WI38 (cell line): ENCODE measurements around the gene CLMP.

ENCODE experiments used
- H3K4me3 ChIP-seq: 2 replicates; pipeline ENCODE4 v1.5.1; 2011; ENCODE audit warnings: low read depth, mild to moderate bottlenecking, control low read depth, low read length
- TF ChIP-seq, protein P1 (sequence below): IDR thresholded peaks from 2 replicates; pipeline ENCODE4 v1.5.1; 2012; ENCODE audit warnings: low read depth, mild to moderate bottlenecking, control low read depth, low read length

Gene CLMP

DNA sequence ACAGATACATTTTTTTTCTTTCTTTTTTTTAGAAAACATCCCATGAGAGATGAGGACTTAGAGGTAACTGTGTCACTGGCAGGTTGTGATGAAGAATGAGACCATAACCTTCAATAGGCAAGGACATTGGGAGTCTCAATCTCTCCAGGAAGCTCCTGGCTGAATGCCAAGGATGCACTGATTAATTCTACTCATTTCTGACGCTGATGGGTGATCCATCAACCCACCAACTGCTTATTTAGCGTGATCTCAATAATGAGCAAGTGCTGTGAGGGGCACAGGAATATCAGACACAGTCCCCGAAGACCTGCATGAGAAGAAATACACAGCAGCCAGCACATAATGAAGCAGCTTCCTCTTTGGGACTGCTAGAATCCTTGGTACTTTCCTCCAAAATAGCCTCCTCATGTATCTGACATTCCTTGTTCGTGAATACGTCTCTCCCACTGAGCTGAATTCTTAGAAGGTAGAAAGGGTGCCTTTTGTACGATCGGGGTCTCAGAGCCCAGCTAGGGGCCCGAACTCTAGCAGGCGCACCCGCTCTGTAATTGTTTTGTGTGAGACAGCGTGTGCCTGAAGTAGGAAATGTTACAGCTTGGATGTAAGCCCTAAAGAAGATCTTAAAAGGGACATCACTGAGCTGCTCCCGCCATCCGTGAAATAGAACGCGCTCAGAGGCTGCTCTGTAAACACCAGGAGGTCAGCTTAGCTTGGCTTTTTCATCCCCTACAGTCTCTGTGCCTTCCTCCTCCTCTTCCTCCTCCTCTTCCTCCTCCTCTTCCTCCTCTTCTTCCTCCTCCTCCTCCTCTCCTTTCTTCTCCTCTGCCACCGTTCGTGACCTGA is 7.2 kb downstream of the CLMP start:
- peak overlapping the region; percentile 52 for H3K4me3 ChIP-seq
- TF ChIP-seq, protein P1, sequence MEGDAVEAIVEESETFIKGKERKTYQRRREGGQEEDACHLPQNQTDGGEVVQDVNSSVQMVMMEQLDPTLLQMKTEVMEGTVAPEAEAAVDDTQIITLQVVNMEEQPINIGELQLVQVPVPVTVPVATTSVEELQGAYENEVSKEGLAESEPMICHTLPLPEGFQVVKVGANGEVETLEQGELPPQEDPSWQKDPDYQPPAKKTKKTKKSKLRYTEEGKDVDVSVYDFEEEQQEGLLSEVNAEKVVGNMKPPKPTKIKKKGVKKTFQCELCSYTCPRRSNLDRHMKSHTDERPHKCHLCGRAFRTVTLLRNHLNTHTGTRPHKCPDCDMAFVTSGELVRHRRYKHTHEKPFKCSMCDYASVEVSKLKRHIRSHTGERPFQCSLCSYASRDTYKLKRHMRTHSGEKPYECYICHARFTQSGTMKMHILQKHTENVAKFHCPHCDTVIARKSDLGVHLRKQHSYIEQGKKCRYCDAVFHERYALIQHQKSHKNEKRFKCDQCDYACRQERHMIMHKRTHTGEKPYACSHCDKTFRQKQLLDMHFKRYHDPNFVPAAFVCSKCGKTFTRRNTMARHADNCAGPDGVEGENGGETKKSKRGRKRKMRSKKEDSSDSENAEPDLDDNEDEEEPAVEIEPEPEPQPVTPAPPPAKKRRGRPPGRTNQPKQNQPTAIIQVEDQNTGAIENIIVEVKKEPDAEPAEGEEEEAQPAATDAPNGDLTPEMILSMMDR: no peak

DNA sequence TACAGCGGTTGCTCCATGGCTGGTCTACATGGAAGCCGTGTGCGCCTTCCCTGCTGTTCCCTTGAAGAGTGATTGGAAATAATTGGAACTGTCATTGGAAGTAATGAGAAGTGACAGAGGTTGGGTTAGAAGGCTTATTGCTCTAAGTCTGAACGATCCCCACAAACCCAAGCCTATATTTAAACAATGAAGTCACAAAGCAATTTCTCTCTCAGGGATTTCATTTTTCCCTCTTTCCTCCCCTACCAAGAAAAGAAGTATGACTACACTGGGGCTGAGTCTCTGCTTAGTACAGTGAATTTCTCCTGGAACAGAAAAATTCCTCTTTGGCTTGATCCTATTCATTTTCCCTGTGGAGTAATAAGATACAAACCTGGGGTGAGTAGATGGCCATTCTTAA is 7.8 kb downstream of the CLMP start:
- H3K4me3 ChIP-seq: no peak overlapping the region; the same call in none of the 2 replicates
- TF ChIP-seq, protein P1: no peak

DNA sequence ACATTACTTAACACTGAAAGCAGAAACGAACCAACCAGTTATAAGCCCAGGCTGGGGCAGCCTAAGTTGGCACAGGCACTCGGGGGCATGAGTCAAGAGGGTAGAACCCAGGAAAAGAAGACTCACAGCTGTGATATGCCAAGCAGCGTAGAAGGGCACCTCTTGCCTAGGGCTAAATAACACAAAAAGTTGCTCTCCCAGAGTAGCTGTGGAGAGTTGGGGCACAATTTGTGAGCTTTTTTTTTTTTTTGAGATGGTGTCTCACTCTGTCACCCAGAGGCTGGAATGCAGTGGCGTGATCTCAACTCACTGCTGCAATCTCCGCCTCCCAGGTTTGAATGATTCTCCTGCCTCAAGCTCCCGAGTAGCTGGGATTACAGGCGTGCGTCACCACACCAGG is 8.8 kb downstream of the CLMP start:
- TF ChIP-seq, protein P1: no peak
- no peak overlapping the region for H3K4me3 ChIP-seq

DNA sequence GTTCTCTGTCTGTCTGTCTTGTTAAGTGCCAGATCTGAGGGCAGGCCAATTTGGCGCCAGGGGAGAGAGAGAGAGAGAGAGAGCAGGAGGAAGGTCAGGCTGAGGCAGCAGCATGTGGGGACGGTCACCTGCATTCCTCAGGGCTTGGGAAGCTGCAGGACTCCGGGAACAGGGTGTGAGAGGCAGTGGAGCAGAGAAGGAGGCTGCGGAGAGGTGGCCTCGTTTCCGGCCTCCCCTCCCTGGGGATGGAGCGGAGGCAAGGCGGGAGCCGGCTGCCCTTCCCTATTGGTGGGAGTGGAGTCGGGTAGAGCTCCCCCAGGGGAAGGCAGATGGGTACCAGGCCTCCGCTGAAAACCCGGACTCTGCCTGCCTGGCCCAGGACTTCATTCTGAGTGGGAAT is 9.7 kb downstream of the CLMP start:
- TF ChIP-seq, protein P1: no peak
- no peak overlapping the region for H3K4me3 ChIP-seq

DNA sequence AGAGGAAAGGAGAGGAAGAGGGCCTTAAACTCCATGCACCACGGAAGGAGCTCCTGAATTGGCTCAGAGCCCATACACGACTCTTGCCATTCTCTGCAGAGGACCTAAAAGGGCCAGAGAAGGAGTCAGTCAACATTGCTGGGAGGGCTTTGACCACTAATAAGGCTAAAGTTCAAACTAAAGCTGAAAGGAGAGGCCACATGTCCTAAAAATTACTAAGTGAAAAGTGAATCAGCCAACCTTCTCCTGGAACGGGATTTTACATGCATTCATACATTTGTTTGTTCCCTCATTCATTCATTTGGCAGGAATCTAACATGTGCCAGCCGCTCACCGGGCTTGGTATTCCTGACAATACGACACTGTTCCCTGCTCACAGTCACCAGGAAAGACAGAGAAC is 10.5 kb downstream of the CLMP start:
- no peak overlapping the region for H3K4me3 ChIP-seq
- TF ChIP-seq, protein P1: no peak

DNA sequence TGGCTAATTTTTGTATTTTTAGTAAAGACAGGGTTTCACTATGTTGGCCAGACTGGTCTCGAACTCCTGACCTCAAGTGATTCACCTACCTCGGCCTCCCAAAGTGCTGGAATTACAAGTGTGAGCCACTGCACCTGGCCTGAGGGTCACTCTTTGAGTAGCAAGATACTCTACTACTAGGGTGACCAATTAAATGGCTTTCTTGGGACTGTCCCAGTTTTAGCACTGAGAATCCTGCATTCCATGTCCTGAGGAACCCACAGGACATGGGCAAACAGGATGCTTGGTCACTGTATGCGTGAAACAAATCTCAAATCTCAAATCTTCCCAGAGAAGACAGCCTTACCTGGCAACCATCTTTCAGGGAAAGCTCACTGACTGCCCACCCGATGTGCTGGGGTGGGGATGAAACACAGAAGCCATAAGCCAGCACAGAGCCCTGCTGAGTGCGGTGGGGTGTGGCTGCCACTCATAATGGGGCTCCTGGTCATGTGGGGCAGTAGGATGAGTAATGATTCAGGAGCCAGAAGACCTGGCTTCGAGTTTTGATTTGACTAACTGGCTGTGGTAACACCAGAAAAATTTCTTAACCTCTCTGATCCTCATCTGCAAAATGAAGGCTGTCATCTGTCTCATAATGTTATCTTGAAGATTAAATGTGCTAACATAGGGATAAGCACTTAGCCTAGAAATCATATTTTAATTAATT is 11.5 kb downstream of the CLMP start:
- TF ChIP-seq, protein P1: no peak

More for the DNA sequence above, 11.5 kb downstream of the CLMP start:
- no peak overlapping the region for H3K4me3 ChIP-seq
